HAP-1 (cell line): ENCODE results near the gene MBD3L5.
"Not testable (repeated sequence)": the region's sequence is repeated elsewhere in the genome, so short reads cannot be mapped to it uniquely, and the experiment has no call there.

Experiments
- DNase-seq, 2 experiments: peaks; one replicate each; pipeline ENCODE4 v3.0.0-alpha.2; 2016 to 2020; ENCODE audit warnings: low spot score in 2 of 2
- H3K27me3 ChIP-seq: fragments of 250-450 bp; sonication (Bioruptor Pico); 2 replicates; pipeline ENCODE4 v1.5.1; 2020; ENCODE audit warnings: low read depth, mild to moderate bottlenecking, moderate library complexity
- H3K36me3 ChIP-seq: fragments of 250-450 bp; sonication (Bioruptor Pico); replicated peaks from 2 replicates; pipeline ENCODE4 v1.5.1; 2020; ENCODE audit warnings: mild to moderate bottlenecking
- H3K4me1 ChIP-seq: fragments of 250-450 bp; sonication (Bioruptor Pico); 2 replicates; pipeline ENCODE4 v1.5.1; 2020; ENCODE audit warnings: mild to moderate bottlenecking
- H3K4me3 ChIP-seq: fragments of 250-450 bp; sonication (Bioruptor Pico); 2 replicates; pipeline ENCODE4 v1.5.1; 2020; ENCODE audit warnings: mild to moderate bottlenecking, moderate library complexity
- H3K9me3 ChIP-seq: fragments of 250-450 bp; sonication (Bioruptor Pico); 2 replicates; pipeline ENCODE4 v1.5.1; 2020; ENCODE audit warnings: mild to moderate bottlenecking, moderate library complexity
- in situ Hi-C: fragments of 300-500 bp; cut with MboI; formaldehyde crosslinking; loops from 3 replicates; pipeline ENCODE4 v1.14.3; 2020; ENCODE audit warnings: low sequenced_read_pairs, inconsistent platforms, mixed read lengths

MBD3L5 gene

DNA sequence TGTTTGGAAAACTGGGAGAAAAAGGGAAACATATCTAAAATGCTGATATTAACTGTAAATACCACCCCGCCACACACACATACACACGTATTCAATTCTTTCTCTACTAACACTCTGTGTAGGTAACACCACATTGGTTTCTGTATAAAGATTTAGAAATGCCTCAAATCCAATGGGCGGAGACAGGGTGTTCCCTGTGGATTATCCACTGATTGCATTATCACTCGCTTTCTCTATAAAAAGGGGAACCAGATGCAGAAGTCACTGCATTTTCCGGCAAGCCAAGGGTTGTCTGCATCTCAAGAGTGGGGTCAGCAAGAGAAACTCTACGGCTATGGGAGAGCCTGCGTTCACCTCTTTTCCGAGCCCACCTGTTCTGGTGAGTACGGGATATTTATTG is at the start of gene MBD3L5:
MBD3L5 (plus strand) TSS at position 301 of the 400 bp plus-strand sequence; CDS start at position 335, 34 bp downstream.
- H3K4me1 ChIP-seq, H3K36me3 ChIP-seq, in situ Hi-C loops, H3K9me3 ChIP-seq, DNase-seq, H3K27me3 ChIP-seq, H3K4me3 ChIP-seq: not testable (repeated sequence)

DNA sequence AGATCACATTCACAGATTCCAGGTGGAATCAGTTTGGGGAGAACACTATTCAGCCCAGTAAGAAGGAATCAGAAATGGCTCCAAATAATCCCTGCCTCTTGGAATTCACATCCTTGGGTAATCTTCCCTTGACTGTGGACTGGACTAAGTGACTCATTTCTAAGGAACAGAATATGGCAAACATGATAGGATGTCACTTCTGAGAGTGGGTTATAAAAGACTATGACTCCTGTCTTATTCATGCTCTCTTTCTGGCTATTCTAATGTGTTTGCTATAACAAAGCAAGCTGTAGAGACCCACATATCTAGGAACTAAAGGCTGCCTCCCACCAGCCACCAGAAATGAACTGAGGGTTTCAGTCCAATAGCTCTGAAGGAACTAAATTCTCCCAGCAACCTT is 46.9 kb upstream of the MBD3L5 start:
- Histone ChIP-seq H3K4me3 (no peak overlapping the region), H3K36me3 (no peaks in the 10 kb centered on the region), H3K27me3 (no peaks in the 10 kb centered on the region), H3K9me3 (no peaks in the 10 kb centered on the region), H3K4me1 (no peaks in the 10 kb centered on the region)
- in situ Hi-C loops = no loop called here
- no peak for DNase-seq

DNA sequence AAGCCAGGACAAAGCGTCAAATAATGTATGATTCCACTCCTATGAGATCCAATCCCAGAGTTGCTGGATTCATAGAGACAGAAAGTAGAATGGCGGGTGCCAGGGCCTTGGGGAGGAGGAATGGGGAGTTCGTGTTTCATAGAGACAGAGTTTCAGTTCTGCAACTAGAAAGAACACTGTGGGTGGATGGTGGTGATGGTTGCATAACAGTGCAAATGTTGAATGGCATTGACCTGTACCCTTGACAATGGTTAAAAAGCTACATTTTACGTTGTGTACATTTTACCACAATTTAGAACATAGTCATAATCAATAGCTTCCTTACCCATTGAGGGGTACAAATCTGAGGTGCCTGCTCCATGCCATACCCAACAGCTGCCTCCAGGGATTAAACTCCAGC is 42.5 kb upstream of the MBD3L5 start:
- no peak for DNase-seq
- no peaks in the 10 kb centered on the region for H3K4me1 ChIP-seq
- in situ Hi-C loops = no loop called here
- H3K4me3 ChIP-seq = no peak overlapping the region
- H3K36me3 ChIP-seq = no peaks in the 10 kb centered on the region
- no peaks in the 10 kb centered on the region for H3K27me3 ChIP-seq
- H3K9me3 ChIP-seq = no peaks in the 10 kb centered on the region

DNA sequence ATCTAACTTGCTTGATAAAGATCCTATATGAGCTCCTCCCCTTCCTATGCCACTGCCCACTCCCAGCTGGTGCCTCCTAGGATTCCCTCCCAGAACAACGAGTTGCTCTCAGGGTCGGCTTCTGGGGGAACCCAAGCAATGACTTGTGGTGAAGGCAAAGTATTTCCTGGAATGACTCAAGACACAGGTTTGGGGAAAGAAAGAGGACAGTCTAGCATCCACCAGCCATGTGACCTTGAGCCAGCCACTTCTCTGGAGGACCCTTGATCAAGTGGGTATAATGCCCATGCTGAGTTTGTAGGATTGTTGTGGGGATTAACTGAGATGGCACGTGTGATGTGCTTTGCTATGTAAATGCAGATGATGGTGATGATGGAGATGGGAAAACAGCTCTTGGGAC is 42.1 kb upstream of the MBD3L5 start:
- in situ Hi-C loops = no loop called here
- Histone ChIP-seq H3K4me3 (no peak overlapping the region), H3K9me3 (no peaks in the 10 kb centered on the region), H3K36me3 (no peaks in the 10 kb centered on the region), H3K27me3 (no peaks in the 10 kb centered on the region), H3K4me1 (no peaks in the 10 kb centered on the region)
- DNase-seq = no peak

DNA sequence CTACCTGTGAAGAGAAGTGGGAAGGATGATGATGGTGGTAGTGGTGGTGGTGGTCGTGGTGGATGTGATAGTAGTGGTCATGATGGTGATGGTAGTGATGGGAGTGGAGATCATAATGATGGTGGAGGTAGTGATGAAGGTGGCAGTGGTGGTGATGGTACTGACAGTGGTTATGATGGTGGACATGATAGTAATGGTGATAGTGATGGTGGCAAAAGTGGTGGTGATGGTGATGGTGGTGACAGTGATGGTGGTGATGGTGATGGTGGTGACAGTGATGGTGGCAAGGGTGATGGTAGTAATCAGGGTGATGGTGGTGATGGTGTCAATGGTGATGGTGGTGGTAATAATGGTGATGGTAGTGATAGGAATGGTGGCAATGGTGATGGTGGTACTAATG is 35.3 kb upstream of the MBD3L5 start:
- H3K4me3 ChIP-seq = no peak overlapping the region
- no peaks in the 10 kb centered on the region for H3K4me1 ChIP-seq
- no peaks in the 10 kb centered on the region for H3K9me3 ChIP-seq
- in situ Hi-C loops = no loop called here
- no peaks in the 10 kb centered on the region for H3K36me3 ChIP-seq
- no peak for DNase-seq
- H3K27me3 ChIP-seq = no peaks in the 10 kb centered on the region

DNA sequence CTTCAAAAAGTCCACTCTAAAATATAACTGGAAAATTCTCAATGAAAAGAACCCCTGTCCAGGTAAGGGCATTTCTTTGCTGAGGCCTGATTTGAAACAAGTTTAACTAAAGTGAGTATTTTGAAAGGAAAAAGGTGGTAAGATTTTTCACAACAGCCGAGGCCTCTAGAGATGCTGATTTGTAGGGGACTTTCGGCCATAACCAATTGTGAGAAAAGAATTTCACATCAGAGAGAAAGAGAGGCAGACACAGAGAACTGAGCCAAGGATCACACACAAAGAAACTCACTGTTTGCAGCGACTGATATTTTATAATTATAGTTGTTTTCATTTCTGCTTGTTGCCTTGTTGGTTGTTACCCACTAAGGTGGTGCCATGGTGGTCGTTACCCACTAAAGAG is 33.6 kb upstream of the MBD3L5 start:
- H3K36me3 ChIP-seq = no peaks in the 10 kb centered on the region
- in situ Hi-C loops = no loop called here
- no peaks in the 10 kb centered on the region for H3K27me3 ChIP-seq
- no peaks in the 10 kb centered on the region for H3K4me1 ChIP-seq
- no peak overlapping the region for H3K4me3 ChIP-seq
- no peaks in the 10 kb centered on the region for H3K9me3 ChIP-seq
- DNase-seq = no peak

DNA sequence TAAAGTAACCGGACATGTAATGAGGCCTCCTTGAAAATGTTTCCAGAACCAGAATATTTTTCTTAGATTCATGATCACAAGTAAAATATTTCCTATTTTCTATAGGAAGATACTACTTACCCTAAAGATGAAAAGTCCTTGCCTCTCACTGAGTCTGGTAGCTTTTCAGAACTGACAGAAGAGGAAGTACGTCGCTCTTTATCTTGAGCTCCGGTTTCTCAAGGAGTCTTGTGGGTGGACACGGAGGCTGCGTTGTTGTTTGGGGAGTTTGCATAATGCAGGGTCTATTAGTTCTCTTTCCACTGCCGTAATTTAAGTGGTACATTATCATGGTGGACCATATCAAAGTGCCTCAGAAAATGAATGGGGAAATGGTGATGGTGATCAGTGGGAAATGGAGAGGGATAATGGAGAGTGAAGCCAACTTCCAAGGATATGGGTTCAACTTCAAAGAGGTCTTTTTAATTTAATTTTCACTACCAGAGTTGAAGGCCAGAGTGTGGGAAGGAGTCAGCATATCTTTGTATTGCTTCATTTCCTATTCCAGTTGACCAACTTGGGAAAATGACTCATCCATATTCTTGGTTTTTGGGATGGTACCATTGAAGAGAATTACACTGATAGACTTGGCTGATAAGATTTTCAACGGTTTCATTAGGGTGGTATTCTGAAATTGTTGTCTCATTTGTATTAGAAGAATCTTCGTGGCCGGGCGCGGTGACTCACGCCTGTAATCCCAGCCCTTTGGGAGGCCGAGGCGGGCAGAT is 32.5 kb upstream of the MBD3L5 start:
- H3K4me3 ChIP-seq = no peak overlapping the region
- H3K9me3 ChIP-seq = no peaks in the 10 kb centered on the region
- no peaks in the 10 kb centered on the region for H3K4me1 ChIP-seq
- in situ Hi-C loops = no loop called here
- H3K27me3 ChIP-seq = no peaks in the 10 kb centered on the region
- DNase-seq = no peak
- no peaks in the 10 kb centered on the region for H3K36me3 ChIP-seq

DNA sequence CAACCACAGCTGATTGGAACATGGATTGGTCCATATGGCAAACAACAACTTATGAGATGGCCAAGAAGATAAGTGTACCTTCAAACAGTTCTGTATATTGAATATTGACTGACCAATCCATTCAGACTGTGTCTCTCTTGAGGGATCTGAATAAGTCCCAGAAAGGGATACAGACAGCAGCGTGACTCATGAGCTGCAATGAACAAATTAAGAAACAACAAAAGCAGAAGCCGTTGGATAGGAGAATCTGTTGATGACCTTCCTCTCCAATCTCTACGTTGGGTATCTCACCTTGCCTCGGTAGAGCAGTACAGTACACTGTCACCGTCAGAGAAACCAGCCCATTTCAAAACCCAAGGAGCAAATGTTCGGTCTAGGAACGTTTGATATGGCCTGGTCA is 30.4 kb upstream of the MBD3L5 start:
- Histone ChIP-seq H3K27me3 (no peaks in the 10 kb centered on the region), H3K4me1 (no peaks in the 10 kb centered on the region), H3K36me3 (no peaks in the 10 kb centered on the region), H3K4me3 (no peak overlapping the region), H3K9me3 (no peaks in the 10 kb centered on the region)
- in situ Hi-C loops = no loop called here
- no peak for DNase-seq

DNA sequence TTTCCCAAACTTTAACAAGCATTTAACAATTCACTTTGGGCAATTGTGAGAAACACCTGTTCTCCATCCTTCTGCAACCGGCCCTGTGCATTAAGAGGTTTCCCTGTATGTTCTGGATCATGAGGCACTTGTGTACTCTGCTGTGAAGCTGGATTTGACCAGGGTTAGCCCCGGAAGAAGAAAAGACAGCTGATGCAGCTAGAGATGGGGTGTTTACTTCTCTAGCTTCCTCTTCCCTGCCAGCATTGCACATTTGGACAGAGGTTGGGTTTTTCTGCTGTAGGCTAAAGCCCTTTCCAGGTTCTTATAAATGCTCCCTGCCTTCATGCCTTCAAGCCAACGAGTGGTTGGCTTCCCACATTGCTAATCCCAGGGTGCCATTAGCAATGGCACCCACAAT is 30.0 kb upstream of the MBD3L5 start:
- no peak overlapping the region for H3K4me3 ChIP-seq
- in situ Hi-C loops = no loop called here
- no peaks in the 10 kb centered on the region for H3K9me3 ChIP-seq
- H3K36me3 ChIP-seq = no peaks in the 10 kb centered on the region
- no peak for DNase-seq
- H3K27me3 ChIP-seq = no peaks in the 10 kb centered on the region
- no peaks in the 10 kb centered on the region for H3K4me1 ChIP-seq

DNA sequence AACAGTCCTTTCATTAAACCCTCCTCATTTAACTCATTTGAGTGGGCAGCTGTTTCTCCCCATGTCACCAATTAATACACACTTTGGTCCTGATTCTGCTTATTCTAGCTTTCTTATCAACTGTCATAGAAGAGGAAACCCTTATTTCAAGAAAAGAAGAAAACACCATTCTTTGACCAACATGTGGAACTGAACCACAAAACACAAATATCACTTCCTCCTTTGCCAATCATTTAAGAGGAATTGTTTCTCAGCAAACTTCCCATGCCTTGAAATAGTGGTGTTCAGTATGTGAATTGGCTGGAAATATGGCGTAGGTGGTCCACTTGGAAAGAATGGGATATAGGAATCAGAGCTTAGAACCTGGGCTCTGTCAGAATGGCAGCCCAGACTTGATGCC is 29.6 kb upstream of the MBD3L5 start:
- H3K27me3 ChIP-seq = no peaks in the 10 kb centered on the region
- no peaks in the 10 kb centered on the region for H3K36me3 ChIP-seq
- in situ Hi-C loops = no loop called here
- H3K4me1 ChIP-seq = no peaks in the 10 kb centered on the region
- DNase-seq = no peak
- no peak overlapping the region for H3K4me3 ChIP-seq
- no peaks in the 10 kb centered on the region for H3K9me3 ChIP-seq

DNA sequence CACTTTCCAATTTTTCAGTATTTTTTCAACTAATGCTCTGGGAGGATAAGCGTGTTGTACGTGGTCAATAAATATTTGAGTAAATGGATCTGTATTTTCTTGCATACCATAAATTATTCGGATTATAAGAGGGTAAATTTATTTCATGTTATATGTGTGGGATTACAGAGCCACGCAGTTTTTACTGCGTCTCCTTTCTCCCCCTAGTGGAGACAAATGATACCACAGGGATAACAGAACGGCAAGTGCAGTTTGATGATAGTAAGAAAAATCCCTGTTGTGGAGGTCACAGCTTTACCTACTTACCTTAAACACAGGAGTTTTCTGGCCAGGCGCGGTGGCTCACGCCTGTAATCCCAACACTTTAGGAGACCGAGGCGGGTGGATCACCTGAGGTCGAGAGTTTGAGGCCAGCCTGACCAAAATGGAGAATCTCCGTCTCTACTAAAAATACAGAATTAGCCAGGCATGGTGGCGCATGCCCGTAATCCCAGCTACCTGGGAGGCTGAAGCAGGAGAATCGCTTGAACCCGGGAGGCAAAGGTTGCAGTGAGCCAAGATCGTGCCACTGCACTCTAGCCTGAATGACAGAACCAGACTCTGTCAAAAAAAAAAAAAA is 26.0 kb upstream of the MBD3L5 start:
- Histone ChIP-seq H3K4me3 (no peak overlapping the region), H3K36me3 (no peaks in the 10 kb centered on the region), H3K27me3 (no peaks in the 10 kb centered on the region), H3K9me3 (no peaks in the 10 kb centered on the region), H3K4me1 (no peaks in the 10 kb centered on the region)
- in situ Hi-C loops = no loop called here
- DNase-seq = peak; percentile 38 to 54

DNA sequence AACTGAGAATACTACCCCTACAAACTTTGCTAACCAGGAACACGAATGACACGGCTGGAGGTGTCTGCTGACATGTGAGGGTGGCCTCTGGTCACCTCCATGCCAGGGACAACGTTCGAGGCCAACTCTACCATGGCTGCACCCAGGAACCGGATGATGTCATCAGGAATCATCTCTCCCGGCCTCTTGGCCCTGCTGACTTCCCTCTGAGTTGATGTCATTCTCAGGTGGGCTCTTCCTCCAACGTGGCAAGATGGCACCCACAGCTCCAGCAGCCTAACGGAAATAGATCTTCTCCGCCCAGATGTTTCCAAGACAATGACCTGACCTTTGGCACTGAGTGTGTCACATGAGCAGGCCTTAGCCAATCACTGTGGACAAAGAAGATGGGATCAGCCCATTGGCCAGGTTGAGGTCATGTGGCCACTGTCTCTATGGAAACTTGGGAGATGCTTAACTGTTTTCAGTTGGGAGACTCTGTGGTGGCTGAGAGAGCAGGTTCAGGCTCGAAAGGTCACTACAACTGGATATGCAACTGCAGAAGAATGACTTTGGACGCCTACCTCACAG is 24.2 kb upstream of the MBD3L5 start:
- Histone ChIP-seq H3K4me1 (no peaks in the 10 kb centered on the region), H3K9me3 (no peaks in the 10 kb centered on the region), H3K4me3 (no peak overlapping the region), H3K36me3 (no peaks in the 10 kb centered on the region), H3K27me3 (no peaks in the 10 kb centered on the region)
- in situ Hi-C loops = no loop called here
- no peak for DNase-seq

DNA sequence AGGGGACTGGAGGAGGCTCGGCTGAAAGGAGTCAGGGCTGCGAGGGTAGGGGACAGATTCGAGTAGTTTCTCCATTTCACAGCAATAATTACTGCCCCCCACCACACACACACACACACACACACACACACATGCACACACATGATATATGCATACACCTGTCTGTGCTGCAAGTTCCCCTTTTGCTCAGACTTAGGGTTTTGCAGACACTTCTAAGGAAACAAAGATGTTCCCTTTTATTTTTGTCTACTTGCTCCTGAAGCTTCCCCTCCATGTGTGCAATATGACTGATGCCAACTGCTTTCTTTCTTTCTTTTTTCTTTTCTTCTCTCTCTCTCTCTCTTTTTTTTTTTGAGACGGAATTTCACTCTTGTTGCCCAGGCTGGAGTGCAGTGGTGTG is 22.5 kb upstream of the MBD3L5 start:
- DNase-seq = no peak
- H3K36me3 ChIP-seq = no peaks in the 10 kb centered on the region
- H3K4me3 ChIP-seq = no peak overlapping the region
- in situ Hi-C loops = no loop called here
- no peaks in the 10 kb centered on the region for H3K4me1 ChIP-seq
- no peaks in the 10 kb centered on the region for H3K9me3 ChIP-seq
- H3K27me3 ChIP-seq = no peaks in the 10 kb centered on the region

DNA sequence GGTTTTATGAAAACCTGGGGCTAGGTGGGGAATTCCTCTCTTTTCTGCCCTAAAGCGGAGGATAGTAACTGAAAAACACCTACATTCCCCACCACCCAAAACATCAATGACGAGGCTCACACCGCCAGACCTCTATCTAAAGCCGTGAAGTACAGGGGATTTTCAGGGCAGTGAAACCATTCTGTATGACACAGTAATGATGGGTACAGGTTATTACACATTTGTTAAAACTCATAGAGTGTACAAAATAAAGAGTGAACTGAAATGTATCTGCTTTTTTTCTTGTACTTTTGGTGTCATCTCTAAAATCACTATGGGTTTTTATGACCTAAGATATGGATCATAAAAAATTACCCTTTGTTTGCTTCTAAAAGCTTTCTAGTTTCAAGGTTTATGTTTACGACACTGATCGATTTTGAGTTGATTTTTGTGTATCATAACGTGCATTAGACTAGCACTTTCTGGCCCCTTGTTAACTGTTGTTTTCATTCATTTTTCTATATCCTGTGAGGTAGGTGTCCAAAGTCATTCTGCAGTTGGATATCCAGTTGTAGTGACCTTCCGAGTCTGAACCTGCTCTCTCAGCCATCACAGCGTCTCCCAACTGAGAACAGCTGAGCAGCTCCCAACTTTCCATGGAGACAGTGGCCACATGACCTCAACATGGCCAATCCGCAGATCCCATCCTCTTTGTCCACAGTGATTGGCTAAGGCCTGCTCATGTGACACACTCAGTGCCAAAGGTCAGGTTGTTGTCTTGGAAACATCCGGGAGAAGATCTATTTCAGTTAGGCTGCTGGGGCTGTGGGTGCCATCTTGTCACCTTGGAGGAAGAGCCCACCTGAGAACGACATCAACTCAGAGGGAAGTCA is 19.4 kb upstream of the MBD3L5 start:
- no peaks in the 10 kb centered on the region for H3K4me1 ChIP-seq
- in situ Hi-C loops = no loop called here
- no peak overlapping the region for H3K4me3 ChIP-seq
- no peak for DNase-seq
- no peaks in the 10 kb centered on the region for H3K36me3 ChIP-seq
- H3K9me3 ChIP-seq = no peaks in the 10 kb centered on the region
- H3K27me3 ChIP-seq = no peaks in the 10 kb centered on the region
